DMS153 treated with DMSO at 0.1 percent for 48 hours (cell line): ENCODE results near the gene TNIP1.

Experiments
- DNase-seq: peaks from one replicate; lab custom pipeline; 2025; ENCODE audit not compliant: unreplicated experiment; lab: John Stamatoyannopoulos, UW

The TNIP1 gene

DNA sequence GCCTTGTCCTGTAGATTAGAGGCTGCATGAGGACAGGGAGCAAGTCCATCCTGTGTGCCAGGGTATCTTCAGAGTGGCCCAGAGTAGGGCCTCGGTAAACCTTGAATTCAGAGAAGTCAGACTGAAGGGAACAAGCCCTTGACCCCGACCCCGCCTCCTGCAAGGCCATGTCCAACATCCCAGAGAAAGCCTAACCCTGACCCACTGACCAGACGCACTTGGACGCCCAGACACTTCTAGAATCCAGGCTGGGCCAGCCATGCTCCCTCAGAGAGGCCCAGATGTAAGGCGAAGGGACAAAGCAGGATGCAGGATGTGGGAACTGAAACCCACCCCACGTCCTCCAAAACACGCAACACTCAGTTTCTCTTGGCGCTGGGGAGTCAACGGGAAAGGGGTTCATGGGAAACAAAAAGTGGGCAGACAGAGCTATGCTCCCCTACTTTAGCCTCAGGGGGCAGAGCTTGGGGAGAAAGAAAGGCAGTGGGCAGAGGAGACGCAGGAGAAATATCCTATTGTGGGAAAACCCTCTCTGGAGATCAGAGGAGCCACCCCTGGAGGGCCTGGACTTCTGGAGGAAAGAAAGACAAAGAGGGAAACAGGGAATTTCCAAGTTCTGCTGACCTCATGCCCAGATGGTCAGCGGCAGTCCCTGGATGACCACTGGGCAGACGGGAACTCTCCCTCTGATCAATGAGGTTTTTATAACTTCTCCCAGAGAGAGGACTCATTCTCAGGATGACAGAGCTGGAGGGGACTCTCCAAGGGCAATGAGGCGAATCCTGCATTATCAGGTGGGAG, 13.0 kb downstream of the TNIP1 start:
- no peak for DNase-seq

DNA sequence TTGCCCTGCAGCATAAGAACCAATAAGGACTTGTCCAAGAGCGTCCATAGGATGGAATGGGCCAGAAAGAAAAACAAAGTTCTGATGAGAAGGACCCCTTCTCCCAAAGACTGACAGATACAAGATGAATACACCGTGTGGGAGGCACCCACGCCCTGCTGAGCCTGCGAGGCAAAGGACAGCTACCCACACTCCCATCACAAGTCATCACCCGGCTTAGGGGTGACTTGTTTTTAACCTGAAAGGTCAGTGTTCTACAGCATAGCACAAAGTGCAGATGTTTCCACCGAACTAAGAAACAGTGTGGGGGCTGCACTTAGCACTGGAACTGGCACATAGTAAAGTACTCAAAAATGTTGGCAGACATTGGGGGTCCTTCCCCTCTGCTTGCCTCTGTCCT, 13.9 kb downstream of the TNIP1 start:
- DNase-seq: no peak

DNA sequence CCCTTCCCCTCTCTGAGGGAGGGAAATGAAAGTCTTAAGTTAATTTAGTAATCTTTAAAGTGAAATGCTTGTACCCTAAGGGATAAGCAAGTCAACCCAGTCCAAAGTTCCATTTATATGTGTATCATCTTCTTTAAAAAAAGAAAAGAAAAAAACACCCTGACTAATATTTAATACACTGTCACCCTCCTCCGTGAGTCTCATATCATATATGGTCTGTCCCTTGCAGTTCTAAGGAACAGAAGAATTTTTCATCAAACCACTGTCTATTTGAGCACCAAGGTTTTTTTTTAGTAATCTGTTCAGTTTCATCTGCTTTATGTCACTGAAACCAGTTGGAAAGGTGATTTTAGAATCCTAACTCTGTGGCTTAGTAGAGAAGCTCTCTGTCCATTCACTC, 15.2 kb downstream of the TNIP1 start:
- no peak for DNase-seq

DNA sequence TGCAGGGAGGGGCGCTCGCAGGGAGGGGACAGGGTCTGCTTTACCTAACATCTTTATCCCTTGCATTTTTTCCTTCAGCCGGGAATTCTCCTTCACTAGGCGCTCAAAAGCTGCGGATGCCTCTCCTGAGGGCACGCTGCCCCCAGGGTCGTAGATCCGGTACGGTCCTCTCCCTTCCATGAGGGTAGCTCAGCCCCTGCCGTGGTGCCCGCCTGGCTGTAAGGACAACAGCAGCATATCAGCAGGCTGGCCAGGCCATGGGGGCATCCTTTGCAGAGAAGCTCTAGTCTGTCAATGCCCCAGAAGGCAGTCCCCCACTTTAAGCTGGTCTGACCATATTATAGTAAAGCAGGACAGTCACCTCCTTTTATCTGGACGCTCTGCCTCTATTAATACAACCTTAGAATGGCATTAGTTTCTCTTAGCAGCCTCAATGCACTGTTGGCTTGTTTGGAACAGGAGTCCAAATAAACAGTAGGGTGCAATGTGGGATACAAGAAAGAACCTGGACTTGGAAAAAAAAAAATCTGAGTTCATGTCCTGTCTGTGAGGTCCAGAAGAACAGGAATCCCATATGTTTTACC, 15.8 kb downstream of the TNIP1 start:
- no peak for DNase-seq

DNA sequence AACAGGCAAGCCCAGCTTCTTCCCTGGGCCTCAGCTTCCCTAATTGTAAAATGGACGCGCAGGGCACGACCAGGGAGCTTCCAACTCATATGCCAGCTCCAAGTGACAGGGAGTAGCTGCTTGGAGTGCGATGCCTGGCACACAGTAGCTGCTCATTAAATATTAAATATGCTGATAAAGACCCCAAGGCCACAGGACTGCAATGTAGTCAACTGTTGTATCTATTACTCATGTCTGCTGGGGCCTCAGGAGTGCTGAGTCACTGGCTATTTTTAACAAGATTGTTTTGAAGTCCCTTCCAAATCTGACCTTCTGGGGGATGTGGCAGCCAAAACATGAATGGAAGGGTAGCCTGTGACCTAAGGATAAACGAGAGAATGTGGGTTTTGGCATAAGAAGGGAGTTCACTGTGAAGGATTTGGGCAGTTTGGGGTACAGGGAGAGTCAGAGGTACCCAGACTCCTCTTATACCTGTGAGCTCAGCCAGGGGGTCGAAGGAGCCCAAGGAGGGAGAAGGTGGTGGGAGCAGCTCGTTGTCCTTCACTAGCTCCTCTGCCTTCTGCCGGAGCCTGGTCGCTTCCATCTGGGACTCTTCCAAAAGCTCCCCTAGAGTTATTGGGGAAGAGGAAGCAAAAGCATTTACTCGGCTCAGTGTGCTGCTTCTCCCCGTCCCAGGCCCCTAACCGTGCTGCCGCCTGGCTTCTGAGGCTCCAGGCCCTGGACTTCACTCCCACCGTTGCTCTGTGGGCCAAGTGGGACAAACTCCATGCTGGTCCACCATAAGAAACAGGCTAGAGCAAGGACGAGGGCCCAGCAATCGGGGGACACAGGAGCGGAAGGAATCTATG, 17.5 kb downstream of the TNIP1 start:
- DNase-seq: no peak

DNA sequence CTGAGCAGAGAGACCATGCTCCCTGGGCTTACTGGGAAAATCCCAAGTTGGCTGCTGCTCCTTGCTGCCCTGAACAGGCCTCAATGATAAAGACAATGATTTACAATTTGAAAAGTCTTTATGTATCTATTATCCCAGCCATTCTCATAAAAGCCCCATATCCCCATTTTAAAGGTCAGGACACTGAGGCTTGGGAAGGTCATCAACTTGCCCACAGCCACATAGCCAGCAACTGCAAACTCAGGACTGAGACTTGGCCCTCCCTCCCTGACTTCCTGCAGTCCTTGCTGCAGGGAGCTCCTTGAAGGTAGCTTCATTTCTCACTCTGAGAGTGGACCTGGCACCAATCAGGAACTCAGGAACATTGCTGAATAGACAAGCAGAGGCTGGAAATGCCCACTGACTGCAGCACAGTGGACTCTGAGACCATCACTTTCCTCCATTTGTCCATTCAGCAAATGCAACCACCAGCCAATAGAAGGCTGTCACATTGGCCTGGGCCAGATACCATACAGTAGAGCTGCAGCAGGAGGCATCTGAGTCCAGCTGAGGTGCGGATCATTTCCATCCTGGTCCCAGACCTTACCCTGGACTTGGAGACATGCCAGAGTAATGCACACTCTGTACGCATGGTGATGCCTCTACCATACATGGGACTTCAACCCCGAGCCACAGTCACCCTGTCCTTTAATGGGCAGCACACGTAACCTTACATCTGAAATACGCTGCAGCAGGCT, 18.3 kb downstream of the TNIP1 start:
- no peak for DNase-seq

DNA sequence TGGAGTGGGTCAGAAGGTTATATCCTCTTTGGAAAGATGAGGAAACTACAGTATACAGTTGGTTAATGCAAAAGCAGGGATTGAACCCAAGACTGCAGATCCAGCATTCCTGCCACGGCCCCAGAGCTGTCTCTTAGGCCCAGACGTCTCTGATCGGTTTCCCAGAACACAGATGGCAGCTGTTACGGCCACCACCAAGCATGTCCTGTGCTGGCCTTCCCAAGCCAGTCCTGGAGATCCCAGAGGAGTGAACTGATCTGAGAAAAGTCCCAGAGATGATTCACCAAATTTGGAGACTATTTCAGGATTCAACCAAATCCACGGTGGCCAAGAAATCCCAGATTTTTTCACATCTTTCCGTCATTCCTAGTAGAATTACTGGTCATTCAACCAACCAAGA, 20.1 kb downstream of the TNIP1 start:
- DNase-seq: no peak

DNA sequence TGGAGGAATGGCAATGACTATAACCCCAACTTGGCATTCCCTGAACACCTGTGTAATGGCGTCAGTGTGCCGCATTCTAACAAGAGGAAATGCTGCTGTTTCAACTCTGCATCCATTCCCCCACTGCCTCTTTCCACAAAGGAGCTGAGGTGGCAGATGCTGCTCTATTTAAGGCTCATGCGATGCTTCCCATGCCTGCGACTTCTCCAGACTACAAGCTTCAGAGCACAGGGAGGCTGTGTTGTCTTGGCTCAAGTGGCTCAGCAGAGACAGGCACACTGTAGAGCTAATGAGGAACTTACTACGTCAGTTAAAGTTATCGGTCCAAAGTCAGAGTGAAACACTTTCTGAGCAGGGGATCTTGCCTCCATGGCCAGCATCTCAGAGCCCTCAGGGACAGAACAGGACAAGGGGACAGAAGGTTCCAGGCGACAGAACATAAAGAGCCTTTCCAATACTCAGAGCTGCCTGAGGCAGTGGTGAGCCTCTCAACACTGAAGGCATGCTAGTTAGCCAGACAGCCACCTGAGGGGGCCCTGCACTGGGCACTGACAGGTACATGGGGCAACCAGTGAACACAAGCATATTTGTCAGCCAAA, 21.8 kb downstream of the TNIP1 start:
- no peak for DNase-seq

DNA sequence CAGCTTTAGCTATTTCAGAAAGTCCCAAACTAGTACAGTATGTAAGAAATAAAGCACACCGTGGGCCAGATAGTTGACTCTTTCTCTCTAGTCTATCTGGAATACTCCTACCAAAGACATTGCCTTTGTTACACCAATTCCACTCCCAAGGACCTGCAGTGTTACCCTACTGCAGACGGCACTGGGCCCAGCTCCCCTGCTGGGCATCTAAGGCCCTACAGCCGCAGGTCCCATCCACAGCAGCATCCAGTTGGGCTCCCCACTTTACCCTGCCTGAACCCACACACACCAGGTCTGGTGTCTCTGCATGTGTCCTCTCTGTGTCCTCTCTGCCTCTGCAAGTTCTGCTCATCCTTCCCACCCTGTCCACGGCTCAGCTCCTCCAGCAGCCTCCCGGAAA, 22.5 kb downstream of the TNIP1 start:
- no peak for DNase-seq

DNA sequence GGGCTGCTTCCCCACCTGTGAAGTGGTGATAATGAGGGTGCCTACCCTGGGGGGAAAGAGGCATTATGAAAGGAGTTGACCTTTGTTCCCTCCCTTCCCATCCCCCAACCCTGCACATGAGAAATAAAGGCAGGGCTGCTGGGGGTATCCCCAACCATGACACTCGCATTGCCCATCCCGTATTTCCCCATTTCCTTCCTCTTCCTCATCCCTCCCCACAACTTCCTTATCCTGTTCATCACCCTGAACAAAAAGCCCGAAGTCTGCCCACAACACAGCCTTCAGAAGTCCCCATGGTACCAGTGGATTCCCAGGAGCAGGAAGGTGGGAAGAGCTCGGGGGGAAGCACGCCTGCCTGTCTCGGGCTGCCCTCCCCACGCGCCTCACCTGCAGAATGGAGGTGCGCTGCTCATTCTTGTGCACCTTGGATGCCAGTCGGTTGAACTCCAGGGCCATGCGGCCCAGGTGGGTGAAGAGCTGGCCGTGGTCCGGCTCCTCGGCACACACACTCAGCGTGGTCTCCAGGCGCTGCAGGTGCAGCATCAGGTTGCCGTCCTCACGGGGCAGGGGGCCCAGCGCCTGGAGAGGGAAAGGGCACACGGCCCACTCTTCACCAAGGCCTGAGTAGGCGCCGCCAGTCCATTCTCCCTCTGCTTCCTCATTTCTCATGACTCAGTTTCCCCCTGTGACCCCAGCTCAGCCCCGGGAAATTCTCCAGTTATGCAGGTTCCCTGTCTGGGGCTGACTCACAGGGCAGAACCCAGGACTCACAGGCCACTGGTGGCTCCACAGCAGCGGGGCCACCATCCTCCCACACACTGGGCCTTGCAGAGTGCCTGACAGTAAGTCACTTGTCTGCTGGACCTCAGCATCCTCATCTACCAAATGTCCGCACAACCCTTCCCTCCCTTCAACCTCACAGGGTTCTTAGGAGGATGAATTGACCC, 24.2 kb downstream of the TNIP1 start:
- DNase-seq: no peak

DNA sequence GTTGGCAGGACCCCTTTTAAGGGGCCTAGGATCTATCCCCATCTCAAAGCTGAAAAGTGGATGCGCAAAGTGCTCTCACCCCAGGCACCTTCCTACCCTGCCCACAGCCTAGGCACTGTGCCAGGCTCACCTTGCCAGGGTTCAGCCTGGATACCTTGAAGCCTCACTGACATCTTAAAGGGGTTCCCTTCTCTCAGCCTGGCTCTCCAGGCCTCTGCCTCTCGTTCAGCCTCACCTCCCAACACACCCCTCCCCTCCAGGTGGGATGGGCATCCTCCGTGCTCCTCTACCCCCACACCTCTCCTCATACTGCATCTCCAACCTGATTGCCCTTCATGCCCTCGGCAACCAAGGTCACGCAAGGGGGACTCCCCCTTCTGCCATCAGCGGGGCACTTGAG, 25.5 kb downstream of the TNIP1 start:
- DNase-seq: no peak

DNA sequence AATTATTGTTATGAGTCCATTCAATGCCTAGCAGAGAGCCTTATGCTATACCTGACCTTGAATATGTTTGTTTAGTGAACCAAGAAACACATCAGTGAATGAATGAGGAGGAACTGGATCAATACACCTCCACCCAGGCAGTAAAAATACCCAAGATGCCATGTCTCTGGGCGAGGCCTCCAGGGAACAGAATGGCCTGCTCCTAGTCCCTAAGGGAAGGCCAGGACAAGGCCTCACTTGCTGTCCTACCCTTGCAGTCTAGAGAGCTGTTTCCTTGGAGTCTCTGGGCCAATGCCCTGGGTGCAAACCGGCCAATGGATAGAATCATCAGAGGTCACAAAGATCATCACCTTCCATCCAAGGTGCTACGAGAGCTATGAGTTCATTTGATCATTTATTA, 26.1 kb downstream of the TNIP1 start:
- no peak for DNase-seq

DNA sequence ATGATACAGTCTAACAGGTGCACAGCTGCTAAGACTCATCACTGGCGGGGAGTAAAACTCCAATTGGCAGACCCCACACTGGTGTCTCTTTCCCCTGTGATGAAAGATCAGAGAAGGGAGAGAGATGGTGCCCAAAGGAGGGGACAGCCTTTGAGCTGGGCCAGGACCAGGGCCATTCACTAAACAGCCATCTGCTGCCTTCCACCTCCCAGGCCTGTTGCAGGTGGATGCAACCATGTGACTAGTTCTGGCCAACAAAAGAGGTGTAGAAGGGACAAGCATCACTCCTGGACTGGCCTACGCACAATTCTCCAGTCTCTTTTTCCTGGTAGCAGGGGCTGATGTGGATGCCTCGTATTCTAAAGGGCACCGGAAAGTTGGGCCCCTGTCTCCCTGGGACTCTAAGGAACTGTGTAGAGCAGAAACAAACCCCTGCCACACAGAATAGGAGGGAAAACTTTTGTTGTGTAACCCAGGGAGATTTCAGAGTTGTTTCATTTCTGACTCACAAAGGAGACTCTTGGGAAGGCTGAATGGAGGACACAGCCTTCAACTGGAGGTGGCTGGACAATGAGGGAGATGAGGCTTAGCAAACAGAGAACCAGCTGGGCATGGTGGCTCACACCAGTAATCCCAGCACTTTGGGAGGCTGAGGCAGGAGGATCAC, 26.9 kb downstream of the TNIP1 start:
- DNase-seq: no peak

DNA sequence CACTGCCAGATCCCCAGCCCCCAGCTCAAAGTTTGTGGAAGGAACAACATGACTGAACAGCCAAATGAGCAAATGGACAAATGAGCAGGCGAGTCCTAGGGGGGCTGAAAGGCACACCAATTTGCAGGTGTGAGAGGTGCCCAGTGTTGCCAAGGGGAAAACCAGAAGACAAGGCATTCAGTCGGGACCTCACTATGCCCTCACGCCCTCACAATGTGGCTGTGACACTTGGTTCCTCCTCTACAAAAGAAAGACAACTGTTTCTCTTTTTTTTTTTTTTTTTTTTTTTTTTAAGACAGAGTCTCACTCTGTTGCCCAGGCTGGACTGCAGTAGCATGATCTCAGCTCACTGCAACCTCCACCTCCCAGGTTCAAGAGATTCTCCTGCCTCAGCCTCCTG, 28.0 kb downstream of the TNIP1 start:
- no peak for DNase-seq

DNA sequence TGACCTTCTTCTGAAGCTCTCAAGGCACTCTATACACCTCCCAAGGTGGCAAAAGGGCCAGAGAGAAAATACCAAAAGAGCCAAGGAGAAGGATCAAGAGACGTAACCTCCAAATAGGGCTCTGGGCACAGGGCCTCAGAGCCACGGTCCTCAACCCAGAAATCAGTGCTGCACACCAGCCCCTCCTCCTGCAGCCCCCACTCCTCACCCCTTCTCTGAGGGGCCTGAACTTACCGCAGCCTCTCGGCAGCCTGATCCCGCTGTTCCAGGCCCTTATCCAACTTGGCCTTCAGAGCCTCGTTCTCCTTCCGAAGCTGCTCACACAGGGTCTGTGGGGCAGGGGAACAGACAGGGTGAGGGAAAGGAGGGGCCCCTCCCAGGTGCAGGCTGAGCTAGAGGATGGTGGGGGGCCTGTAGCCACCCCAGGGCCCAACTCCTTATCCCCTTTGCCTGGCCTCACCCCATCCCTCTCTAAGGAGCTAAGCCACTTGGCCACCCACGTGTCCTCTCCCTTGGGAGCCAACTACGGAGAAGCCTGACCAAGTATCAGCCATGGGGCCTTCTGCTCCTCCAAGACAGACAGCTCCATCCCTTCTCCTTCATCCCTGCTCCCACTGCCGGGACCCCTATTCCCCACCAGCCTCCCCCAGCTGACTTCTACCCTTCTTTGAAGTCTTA, 28.8 kb downstream of the TNIP1 start:
- no peak for DNase-seq

DNA sequence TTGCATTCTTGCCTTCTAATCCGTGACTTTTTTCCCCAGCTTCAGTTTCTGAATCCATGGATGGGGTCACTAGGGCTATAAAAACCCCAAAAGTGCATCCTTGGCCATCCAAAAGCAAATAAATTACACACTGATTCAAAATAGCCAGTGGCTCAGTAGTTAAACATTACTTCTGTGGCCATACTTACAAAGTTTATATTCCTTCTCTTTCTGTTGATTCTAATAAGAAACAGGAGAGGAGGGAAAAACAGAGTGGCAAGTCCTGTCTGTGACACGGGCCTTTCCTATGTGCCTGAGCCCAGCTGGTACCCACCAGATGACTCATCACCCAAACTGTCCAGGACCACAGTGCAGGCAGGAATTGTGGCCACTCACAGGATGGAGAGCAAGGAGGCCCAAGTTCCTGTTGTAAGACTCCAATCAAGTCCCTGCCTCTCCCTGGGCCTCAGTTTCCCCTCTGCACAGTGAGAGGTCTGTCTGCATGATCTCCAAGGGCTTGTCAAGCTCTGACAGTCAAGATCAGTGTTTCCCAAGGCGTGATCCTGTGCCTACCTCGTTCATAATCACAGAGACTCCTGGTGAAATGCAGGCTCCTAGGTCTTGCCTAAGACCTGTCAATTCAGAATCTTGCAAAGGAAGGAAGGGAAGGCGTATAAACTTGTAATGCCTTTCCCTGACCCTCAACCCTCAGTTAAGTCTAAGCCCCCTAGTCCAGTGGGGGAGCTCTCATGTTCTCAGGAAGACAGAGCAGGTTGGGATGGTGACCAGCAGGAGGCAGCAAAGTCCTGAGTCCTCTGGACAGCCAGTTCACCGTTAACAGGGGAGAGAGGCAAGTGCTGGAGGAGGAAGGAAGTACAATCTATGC, 29.5 kb downstream of the TNIP1 start:
- no peak for DNase-seq

DNA sequence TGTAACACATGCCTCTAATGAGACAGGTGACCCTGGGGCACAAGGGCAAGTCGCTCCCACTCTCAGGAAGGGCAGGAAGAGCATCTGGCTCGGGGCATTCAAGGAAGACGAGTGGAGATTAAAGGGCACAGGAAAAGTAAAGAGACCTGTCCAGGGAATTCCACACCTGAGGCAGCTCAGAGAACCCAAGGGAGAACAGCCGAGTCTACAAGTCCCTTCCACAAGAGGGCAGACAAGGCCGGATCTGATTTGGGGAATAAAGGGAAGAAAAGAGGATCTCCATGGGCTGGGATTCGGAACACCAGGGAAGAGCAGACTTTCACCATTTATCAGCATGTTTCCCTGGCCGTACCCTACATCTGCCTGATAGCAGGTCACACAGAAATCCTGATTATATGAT, 32.3 kb downstream of the TNIP1 start:
- no peak for DNase-seq
